HCT116 (cell line): Measurements from ENCODE around the gene ADCY2. TPM values are rescaled to one million over a fixed set of nuclear protein-coding genes. Genes with fewer than 3 reads are reported as not detected.

Experiments
- ATAC-seq: fragments of 200-7000 bp; cut with Tn5 transposase; 2 replicates; pipeline ENCODE4 v1.9.1; 2020; ENCODE audit warnings: mild to moderate bottlenecking, moderate library complexity
- BruUV-seq: library from RNA; stranded (reverse); fragments of 400-500 nt; replicated peaks from 2 replicates; lab custom pipeline; 2021; lab: Mats Ljungman, UMichigan
- CTCF ChIA-PET: fragments of 300-600 bp; sonication (Branson Sonifier 250); formaldehyde crosslinking; loops from one replicate; lab custom pipeline; 2021; ENCODE audit warnings: antibody characterized with exemption; lab: Charles Lee
- POLR2A ChIA-PET: fragments of 300-600, 350-600 bp; sonication (Branson Sonifier 250); formaldehyde crosslinking; loops from one replicate; lab custom pipeline; 2021; ENCODE audit warnings: antibody characterized with exemption; lab: Charles Lee
- RAD21 ChIA-PET, 2 experiments: fragments of 300-600 bp; sonication (Branson Sonifier 250); formaldehyde crosslinking; loops; one replicate each; lab custom pipeline; 2023; ENCODE audit warnings: low total read pairs in 2 of 2; ENCODE audit not compliant: uncharacterized antibody in 2 of 2, unreplicated experiment in 2 of 2, low non-redundant PET in 1 of 2; lab: Charles Lee
- DNase-seq: peaks from one replicate; pipeline ENCODE4 v3.0.0-alpha.2; 2010; ENCODE audit warnings: low read depth, low spot score
- H2AFZ ChIP-seq: fragments of 200-600 bp; shearing (Covaris generic), sonication (generic); 2 replicates; pipeline ENCODE4 v1.6.1; 2017; ENCODE audit warnings: low read depth, mixed run types, mixed read lengths, antibody characterized with exemption, low read length; ENCODE audit not compliant: poor library complexity, severe bottlenecking
- H3K27ac ChIP-seq: 2 replicates; pipeline ENCODE4 v1.5.1; 2012; ENCODE audit warnings: low read depth, low read length
- H3K27me3 ChIP-seq: fragments of 200-600 bp; sonication (generic); 2 replicates; pipeline ENCODE4 v1.6.1; 2016; ENCODE audit warnings: mixed run types, low read length, mixed read lengths; ENCODE audit not compliant: insufficient read depth
- H3K36me3 ChIP-seq, 2 experiments: fragments of 200-500 bp in 1 of 2; fragments of 200-600 bp in 1 of 2; sonication (Bioruptor generic) in 1 of 2; sonication (generic) in 1 of 2; 2 replicates each; pipeline versions ENCODE4 v1.5.1 to v1.6.1; 2014 to 2016; ENCODE audit warnings: low read length in 2 of 2, inconsistent platforms in 1 of 2, mixed read lengths in 1 of 2, mixed run types in 1 of 2; ENCODE audit not compliant: insufficient read depth in 2 of 2, control insufficient read depth in 1 of 2
- H3K4me1 ChIP-seq, 2 experiments: fragments of 200-600 bp in 1 of 2; sonication (generic) in 1 of 2; 2 replicates each; pipeline versions ENCODE4 v1.5.1 to v1.6.1; 2012 to 2017; ENCODE audit warnings: low read length in 2 of 2, inconsistent platforms in 1 of 2, mild to moderate bottlenecking in 1 of 2, mixed read lengths in 1 of 2, mixed run types in 1 of 2, moderate library complexity in 1 of 2; ENCODE audit not compliant: insufficient read depth in 2 of 2, control insufficient read depth in 1 of 2
- H3K4me2 ChIP-seq: fragments of 200-600 bp; sonication (generic); 2 replicates; pipeline ENCODE4 v1.6.1; 2017; ENCODE audit warnings: mixed run types, low read length, mixed read lengths
- H3K4me3 ChIP-seq, 2 experiments: fragments of 200-600 bp in 1 of 2; sonication (generic) in 1 of 2; replicated peaks in 1 of 2; 2 replicates each; pipeline ENCODE4 v1.5.1; 2011 to 2016; ENCODE audit warnings: low read length in 2 of 2, control low read depth in 1 of 2, low read depth in 1 of 2, mild to moderate bottlenecking in 1 of 2, mixed read lengths in 1 of 2, mixed run types in 1 of 2
- H3K79me2 ChIP-seq: fragments of 200-600 bp; sonication (generic); 2 replicates; pipeline ENCODE4 v1.6.1; 2017; ENCODE audit warnings: mild to moderate bottlenecking, mixed run types, low read length, moderate library complexity, mixed read lengths; ENCODE audit not compliant: insufficient read depth
- H3K9ac ChIP-seq: fragments of 200-600 bp; sonication (generic); 2 replicates; pipeline ENCODE4 v1.6.1; 2016; ENCODE audit warnings: low read length, mixed read lengths
- H3K9me2 ChIP-seq: fragments of 200-600 bp; sonication (generic), shearing (Covaris generic); 2 replicates; pipeline ENCODE4 v1.6.1; 2017; ENCODE audit warnings: mixed run types, mild to moderate bottlenecking, moderate library complexity; ENCODE audit not compliant: insufficient read depth
- H3K9me3 ChIP-seq, 2 experiments: fragments of 200-500 bp in 1 of 2; fragments of 200-600 bp in 1 of 2; sonication (Bioruptor generic) in 1 of 2; sonication (generic) in 1 of 2; 2 replicates each; pipeline ENCODE4 v1.6.1; 2014 to 2017; ENCODE audit warnings: low read length in 2 of 2, mixed read lengths in 2 of 2, inconsistent platforms in 1 of 2, low read depth in 1 of 2, mild to moderate bottlenecking in 1 of 2, mixed run types in 1 of 2, moderate library complexity in 1 of 2; ENCODE audit not compliant: control insufficient read depth in 1 of 2, insufficient read depth in 1 of 2
- H4K20me1 ChIP-seq: fragments of 200-600 bp; sonication (generic), shearing (Covaris generic); 2 replicates; pipeline ENCODE4 v1.6.1; 2017; ENCODE audit warnings: mixed run types, mild to moderate bottlenecking, moderate library complexity; ENCODE audit not compliant: insufficient read depth
- CTCF ChIP-seq, 3 experiments: fragments of 200-600 bp in 1 of 3; sonication (generic) in 1 of 3; IDR thresholded peaks in 2 of 3; conservative IDR thresholded peaks in 1 of 3; 2 replicates each; pipeline ENCODE4 v1.5.1; 2012 to 2017; ENCODE audit warnings: low read depth in 2 of 3, low read length in 2 of 3, antibody characterized with exemption in 1 of 3, borderline replicate concordance in 1 of 3, control low read depth in 1 of 3, mild to moderate bottlenecking in 1 of 3, mixed read lengths in 1 of 3, mixed run types in 1 of 3, moderate library complexity in 1 of 3; ENCODE audit not compliant: insufficient read depth in 1 of 3
- EGR1 ChIP-seq: IDR thresholded peaks from 2 replicates; pipeline ENCODE4 v1.6.1; 2012; ENCODE audit warnings: low read depth
- ELF1 ChIP-seq: IDR thresholded peaks from 2 replicates; pipeline ENCODE4 v1.6.1; 2012; ENCODE audit warnings: low read depth, borderline replicate concordance
- EZH2phosphoT487 ChIP-seq: fragments of 200-600 bp; IDR thresholded peaks from 2 replicates; pipeline ENCODE4 v1.6.1; 2018; ENCODE audit warnings: antibody characterized with exemption, borderline replicate concordance
- JUND ChIP-seq: IDR thresholded peaks from 2 replicates; pipeline ENCODE4 v1.6.1; 2012
- POLR2A ChIP-seq: IDR thresholded peaks from 2 replicates; pipeline ENCODE4 v1.7.0; 2011; ENCODE audit warnings: borderline replicate concordance; ENCODE audit not compliant: insufficient read depth, insufficient read length; ENCODE audit errors: extremely low read depth
- POLR2AphosphoS5 ChIP-seq: IDR thresholded peaks from 2 replicates; pipeline ENCODE4 v1.6.1; 2011; ENCODE audit warnings: mild to moderate bottlenecking, low read depth, low read length, moderate library complexity
- RAD21 ChIP-seq: IDR thresholded peaks from 2 replicates; pipeline ENCODE4 v1.6.1; 2012; ENCODE audit warnings: low read depth, mild to moderate bottlenecking
- SIN3A ChIP-seq: IDR thresholded peaks from 2 replicates; pipeline ENCODE4 v1.6.1; 2012; ENCODE audit warnings: low read depth
- SP1 ChIP-seq: IDR thresholded peaks from 2 replicates; pipeline ENCODE4 v1.6.1; 2012; ENCODE audit warnings: low read depth
- TCF7L2 ChIP-seq: IDR thresholded peaks from 2 replicates; pipeline ENCODE4 v1.7.0; 2011; ENCODE audit warnings: borderline replicate concordance, inconsistent platforms; ENCODE audit not compliant: insufficient read depth, insufficient read length; ENCODE audit errors: extremely low read depth
- ZFX ChIP-seq: fragments of 450-650 bp; IDR thresholded peaks from 2 replicates; pipeline ENCODE4 v1.6.1; 2017
- intact Hi-C: fragments of 100-400 bp; cut with micrococcal nuclease; formaldehyde crosslinking; loops from 2 replicates; pipeline ENCODE4 v1.10.0; 2022
- total RNA-seq: library from RNA; stranded (reverse); gene quantifications from one replicate; pipeline ENCODE4 v1.2.1, GENCODE V29; 2021; ENCODE audit not compliant: unreplicated experiment
- TF ChIP-seq, protein P1 (sequence below): IDR thresholded peaks from 2 replicates; pipeline ENCODE4 v1.6.1; 2012

ADCY2 gene
- total RNA-seq, 1 experiment from 2014 or later: 0.15 TPM

DNA sequence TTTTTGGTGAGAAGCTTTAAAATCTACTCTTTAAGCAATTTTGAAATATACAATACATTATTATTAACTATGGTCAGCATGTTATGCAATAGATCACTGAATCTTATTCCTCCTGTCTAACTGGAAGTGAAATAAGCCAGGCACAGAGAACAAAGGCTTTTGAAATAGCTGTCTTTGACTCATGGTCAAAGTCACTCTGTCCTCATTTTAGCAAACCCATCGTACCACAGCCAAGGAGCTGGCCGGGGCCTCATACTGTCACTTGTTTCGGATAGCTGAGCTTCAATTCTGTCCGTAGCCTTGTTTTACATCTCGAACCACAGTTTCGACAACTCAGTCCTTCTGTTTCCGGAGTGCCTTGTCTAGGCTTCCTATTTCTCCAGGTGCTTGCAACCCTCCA lies 19.2 kb downstream of the ADCY2 start:
- no peak for ATAC-seq
- Histone ChIP-seq H3K4me3 (no peak overlapping the region), H2AFZ (no peak overlapping the region)
- CTCF ChIA-PET: no interaction called here
- TF ChIP-seq JUND (no peak), POLR2A (no peak), SIN3A (no peak), ELF1 (no peak), CTCF (IDR thresholded peaks at IDR 0.05 in 2 of 3, conservative IDR thresholded peaks at IDR 0.05 in 1 of 3; ENCODE audit: borderline replicate concordance in 1 of 3, insufficient read depth in 1 of 3, low read depth in 2 of 3, low read length in 2 of 3) (no peak), TCF7L2 (no peak), RAD21 (no peak), ZFX (no peak), POLR2AphosphoS5 (no peak), EGR1 (no peak), EZH2phosphoT487 (no peak), SP1 (no peak)
- TF ChIP-seq, protein P1, sequence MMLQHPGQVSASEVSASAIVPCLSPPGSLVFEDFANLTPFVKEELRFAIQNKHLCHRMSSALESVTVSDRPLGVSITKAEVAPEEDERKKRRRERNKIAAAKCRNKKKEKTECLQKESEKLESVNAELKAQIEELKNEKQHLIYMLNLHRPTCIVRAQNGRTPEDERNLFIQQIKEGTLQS: no peak
- TF ChIP-seq, all 23 proteins: peak for 0
- DNase-seq: no peak
- no peaks in the 10 kb centered on the region for H3K9me2 ChIP-seq
- no peaks in the 10 kb centered on the region for H3K79me2 ChIP-seq
- ChIA-PET POLR2A (no interaction called here), RAD21 (no interaction called here)
- intact Hi-C loops: no loop called here
- no peaks in the 10 kb centered on the region for H3K27me3 ChIP-seq
- no peak overlapping the region for H3K4me2 ChIP-seq
- peaks cover 8 to 17% of the 10 kb centered on the region in 2 experiments; a peak in 2 of 4 replicates for H3K9me3 ChIP-seq
- BruUV-seq: no TSS peak
- H3K9ac ChIP-seq: no peak overlapping the region
- H3K4me1 ChIP-seq: no peaks in the 10 kb centered on the region
- no peak overlapping the region for H3K27ac ChIP-seq
- H4K20me1 ChIP-seq: no peaks in the 10 kb centered on the region
- H3K36me3 ChIP-seq: no peaks in the 10 kb centered on the region
